ENCODE measurements around the gene THAP3.

THAP3 gene

GRCh38 chr1:6597777-6598131 is 26.9 kb upstream of the THAP3 start:
- no peak for TF ChIP-seq POLR2AphosphoS5 (IDR thresholded peaks at IDR 0.05; ENCODE audit: low read depth, low read length)
- TF ChIP-seq, protein P1, sequence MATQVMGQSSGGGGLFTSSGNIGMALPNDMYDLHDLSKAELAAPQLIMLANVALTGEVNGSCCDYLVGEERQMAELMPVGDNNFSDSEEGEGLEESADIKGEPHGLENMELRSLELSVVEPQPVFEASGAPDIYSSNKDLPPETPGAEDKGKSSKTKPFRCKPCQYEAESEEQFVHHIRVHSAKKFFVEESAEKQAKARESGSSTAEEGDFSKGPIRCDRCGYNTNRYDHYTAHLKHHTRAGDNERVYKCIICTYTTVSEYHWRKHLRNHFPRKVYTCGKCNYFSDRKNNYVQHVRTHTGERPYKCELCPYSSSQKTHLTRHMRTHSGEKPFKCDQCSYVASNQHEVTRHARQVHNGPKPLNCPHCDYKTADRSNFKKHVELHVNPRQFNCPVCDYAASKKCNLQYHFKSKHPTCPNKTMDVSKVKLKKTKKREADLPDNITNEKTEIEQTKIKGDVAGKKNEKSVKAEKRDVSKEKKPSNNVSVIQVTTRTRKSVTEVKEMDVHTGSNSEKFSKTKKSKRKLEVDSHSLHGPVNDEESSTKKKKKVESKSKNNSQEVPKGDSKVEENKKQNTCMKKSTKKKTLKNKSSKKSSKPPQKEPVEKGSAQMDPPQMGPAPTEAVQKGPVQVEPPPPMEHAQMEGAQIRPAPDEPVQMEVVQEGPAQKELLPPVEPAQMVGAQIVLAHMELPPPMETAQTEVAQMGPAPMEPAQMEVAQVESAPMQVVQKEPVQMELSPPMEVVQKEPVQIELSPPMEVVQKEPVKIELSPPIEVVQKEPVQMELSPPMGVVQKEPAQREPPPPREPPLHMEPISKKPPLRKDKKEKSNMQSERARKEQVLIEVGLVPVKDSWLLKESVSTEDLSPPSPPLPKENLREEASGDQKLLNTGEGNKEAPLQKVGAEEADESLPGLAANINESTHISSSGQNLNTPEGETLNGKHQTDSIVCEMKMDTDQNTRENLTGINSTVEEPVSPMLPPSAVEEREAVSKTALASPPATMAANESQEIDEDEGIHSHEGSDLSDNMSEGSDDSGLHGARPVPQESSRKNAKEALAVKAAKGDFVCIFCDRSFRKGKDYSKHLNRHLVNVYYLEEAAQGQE (IDR thresholded peaks at IDR 0.05; ENCODE audit: insufficient read depth in 1 of 2, low read depth in 2 of 2, low read length in 2 of 2) = no peak
- no peak for TF ChIP-seq FOXP2 (optimal IDR thresholded peaks at IDR 0.05; ENCODE audit: borderline replicate concordance, extremely low read depth, extremely low read length, insufficient read depth)
- no peak for TF ChIP-seq TAF1 (IDR thresholded peaks at IDR 0.05; ENCODE audit: borderline replicate concordance, insufficient read depth, low read length)
- no peak for TF ChIP-seq SIN3A (IDR thresholded peaks at IDR 0.05; ENCODE audit: borderline replicate concordance, insufficient read depth, low read length)

- TF ChIP-seq, protein P1 (IDR thresholded peaks at IDR 0.05; ENCODE audit: insufficient read depth in 1 of 2, low read depth in 2 of 2, low read length in 2 of 2) = no peak
- TF ChIP-seq FOXP2 (optimal IDR thresholded peaks at IDR 0.05; ENCODE audit: borderline replicate concordance, extremely low read depth, extremely low read length, insufficient read depth) = no peak
Observed at GRCh38 chr1:6599141-6599975, 25.3 kb upstream of the THAP3 start.

DNA sequence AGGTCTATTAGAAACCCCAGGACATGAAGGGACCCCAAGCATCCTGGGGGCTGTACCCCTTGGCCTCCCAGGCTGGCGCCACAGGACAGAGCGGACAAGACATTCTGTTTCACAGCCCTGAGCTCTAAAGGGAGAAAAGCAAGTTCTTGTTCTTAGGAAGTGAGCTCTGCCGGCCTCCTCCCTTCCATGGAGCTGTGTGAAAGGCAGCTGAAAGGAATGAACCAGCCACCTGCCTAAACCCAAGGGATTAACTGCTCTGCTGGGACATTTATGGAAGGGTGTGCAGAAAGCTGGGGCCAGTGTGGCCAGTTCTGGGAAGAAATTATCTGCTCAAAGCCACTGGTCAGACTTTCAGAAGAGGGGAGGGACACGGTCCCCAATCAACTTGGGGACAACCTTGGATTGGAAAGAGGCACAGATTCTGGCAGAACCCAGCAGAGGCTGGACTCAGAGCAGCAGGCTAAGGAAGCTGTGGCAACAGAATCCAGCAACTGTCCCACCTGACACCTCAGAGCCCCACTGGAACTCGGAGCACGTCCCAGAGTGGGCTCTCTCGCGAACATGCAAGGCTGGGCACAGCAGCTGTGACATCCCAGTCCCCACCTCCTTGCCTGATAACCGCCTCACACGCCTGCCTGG is 24.1 kb upstream of the THAP3 start:
- TF ChIP-seq TAF1 (IDR thresholded peaks at IDR 0.05; ENCODE audit: borderline replicate concordance, insufficient read depth, low read length) (no peak), SIN3A (IDR thresholded peaks at IDR 0.05; ENCODE audit: borderline replicate concordance, insufficient read depth, low read length) (no peak), POLR2AphosphoS5 (IDR thresholded peaks at IDR 0.05; ENCODE audit: low read depth, low read length) (no peak), FOXP2 (optimal IDR thresholded peaks at IDR 0.05; ENCODE audit: borderline replicate concordance, extremely low read depth, extremely low read length, insufficient read depth) (no peak)
- TF ChIP-seq, protein P1 (IDR thresholded peaks at IDR 0.05; ENCODE audit: insufficient read depth in 1 of 2, low read depth in 2 of 2, low read length in 2 of 2) = no peak

DNA sequence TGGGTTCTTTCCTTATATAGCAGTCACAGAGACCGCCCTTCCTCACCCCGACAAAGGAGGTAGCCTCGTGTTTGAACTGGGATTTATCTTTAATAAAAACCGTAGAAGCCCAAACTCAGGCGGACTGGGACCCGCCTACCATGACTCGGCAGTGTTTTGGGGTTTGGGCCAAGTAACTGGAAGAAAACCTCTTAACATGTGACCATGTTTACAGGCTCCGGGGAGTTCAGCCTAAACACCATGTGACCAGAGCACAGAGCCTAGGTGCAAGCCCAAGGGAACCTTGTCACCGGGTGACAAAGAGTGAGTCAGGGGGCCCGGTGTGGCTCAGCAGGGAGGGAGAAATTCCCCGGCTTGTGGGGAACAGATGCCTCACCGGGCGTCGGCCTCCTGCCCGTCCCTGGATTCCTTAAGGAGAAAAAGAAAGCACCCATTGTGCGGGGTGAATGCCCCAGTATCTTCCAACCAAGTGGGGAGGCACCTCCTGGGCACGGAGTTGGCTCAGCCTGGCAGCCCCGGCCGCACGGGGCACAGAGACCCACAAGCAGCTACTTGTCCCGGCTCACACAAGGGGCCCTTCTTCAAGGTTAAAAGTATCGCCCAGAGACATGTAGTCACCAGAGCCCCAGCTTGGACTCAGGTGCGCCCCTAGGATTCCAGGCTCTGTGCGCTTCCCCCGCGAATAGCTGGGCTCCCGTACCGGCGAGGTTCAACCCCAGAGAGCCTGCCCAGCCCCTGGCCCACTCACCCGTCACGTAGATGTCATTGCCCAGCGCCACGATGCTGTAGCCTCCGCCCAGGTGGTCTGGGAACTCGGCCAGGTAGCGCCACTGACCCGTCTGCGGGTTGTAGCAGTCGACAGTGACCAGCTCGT is 23.4 kb upstream of the THAP3 start:
- TF ChIP-seq, protein P1 (IDR thresholded peaks at IDR 0.05; ENCODE audit: insufficient read depth in 1 of 2, low read depth in 2 of 2, low read length in 2 of 2) = no peak
- TF ChIP-seq POLR2AphosphoS5 (IDR thresholded peaks at IDR 0.05; ENCODE audit: low read depth, low read length) (no peak), TAF1 (IDR thresholded peaks at IDR 0.05; ENCODE audit: borderline replicate concordance, insufficient read depth, low read length) (no peak), FOXP2 (optimal IDR thresholded peaks at IDR 0.05; ENCODE audit: borderline replicate concordance, extremely low read depth, extremely low read length, insufficient read depth) (no peak), SIN3A (IDR thresholded peaks at IDR 0.05; ENCODE audit: borderline replicate concordance, insufficient read depth, low read length) (no peak)

Measured in PFSK-1 (cell line).